Activated naive CD8-positive, alpha-beta T cell treated with anti-CD3 and anti-CD28 coated beads, Interleukin-2, amount 50 U/mL, for 24 hours (primary cell): ENCODE measurements around the gene SWAP70.

ENCODE experiments used
- ATAC-seq: fragments of 150-1000 bp; cut with Tn5 transposase; one replicate; pipeline ENCODE4 v1.10.0; 2021
- DNase-seq: peaks from one replicate; pipeline ENCODE4 v3.0.0; 2021
- H3K27ac Mint-ChIP-seq: one replicate; pipeline ENCODE4 v1.8.0; 2021; ENCODE audit warnings: mild to moderate bottlenecking, mixed read lengths
- H3K27me3 Mint-ChIP-seq: one replicate; pipeline ENCODE4 v1.8.0; 2021; ENCODE audit warnings: mixed read lengths
- H3K36me3 Mint-ChIP-seq: one replicate; pipeline ENCODE4 v1.8.0; 2021; ENCODE audit warnings: low read depth, mixed read lengths
- H3K4me1 Mint-ChIP-seq: one replicate; pipeline ENCODE4 v1.8.0; 2021; ENCODE audit warnings: mixed read lengths
- H3K4me3 Mint-ChIP-seq: one replicate; pipeline ENCODE4 v1.8.0; 2021; ENCODE audit warnings: mild to moderate bottlenecking, moderate library complexity, mixed read lengths
- H3K9me3 Mint-ChIP-seq: one replicate; pipeline ENCODE4 v1.8.0; 2021; ENCODE audit warnings: mixed read lengths

SWAP70 gene

GRCh38 chr11:9754010-9754471, 90.2 kb downstream of the SWAP70 start:
- H3K9me3 Mint-ChIP-seq: no peaks in the 10 kb centered on the region
- no peaks in the 10 kb centered on the region for H3K27me3 Mint-ChIP-seq
- H3K27ac Mint-ChIP-seq: no peak overlapping the region
- H3K4me1 Mint-ChIP-seq: peaks cover 44% of the 10 kb centered on the region
- H3K36me3 Mint-ChIP-seq: peaks cover 4% of the 10 kb centered on the region
- DNase-seq: no peak
- no peak for ATAC-seq
- H3K4me3 Mint-ChIP-seq: no peak overlapping the region

- DNase-seq (no peak), ATAC-seq (no peak)
- Mint-ChIP-seq H3K36me3 (peaks cover 1% of the 10 kb centered on the region), H3K9me3 (no peaks in the 10 kb centered on the region), H3K4me1 (peaks cover 60% of the 10 kb centered on the region), H3K27ac (peak overlapping the region; percentile 56), H3K4me3 (no peak overlapping the region), H3K27me3 (no peaks in the 10 kb centered on the region)
Observed at GRCh38 chr11:9755561-9756185, 91.8 kb downstream of the SWAP70 start.

GRCh38 chr11:9756461-9756860, 92.6 kb downstream of the SWAP70 start:
- ATAC-seq: no peak
- DNase-seq: no peak
- H3K27ac Mint-ChIP-seq: peak overlapping the region; percentile 34
- no peaks in the 10 kb centered on the region for H3K9me3 Mint-ChIP-seq
- no peak overlapping the region for H3K4me3 Mint-ChIP-seq
- peaks cover 1% of the 10 kb centered on the region for H3K36me3 Mint-ChIP-seq
- H3K27me3 Mint-ChIP-seq: no peaks in the 10 kb centered on the region
- peaks cover 65% of the 10 kb centered on the region for H3K4me1 Mint-ChIP-seq

- H3K36me3 Mint-ChIP-seq: peaks cover 1% of the 10 kb centered on the region
- H3K27me3 Mint-ChIP-seq: no peaks in the 10 kb centered on the region
- DNase-seq: no peak
- no peak overlapping the region for H3K27ac Mint-ChIP-seq
- H3K4me1 Mint-ChIP-seq: peaks cover 70% of the 10 kb centered on the region
- no peak overlapping the region for H3K4me3 Mint-ChIP-seq
- H3K9me3 Mint-ChIP-seq: no peaks in the 10 kb centered on the region
- ATAC-seq: no peak
Observed at GRCh38 chr11:9756878-9757277, 93.0 kb downstream of the SWAP70 start.

GRCh38 chr11:9757809-9758636, 94.1 kb downstream of the SWAP70 start:
- H3K4me3 Mint-ChIP-seq: peak overlapping the region; percentile 85
- no peaks in the 10 kb centered on the region for H3K27me3 Mint-ChIP-seq
- DNase-seq (peak; percentile 95), ATAC-seq (peak; percentile 51)
- H3K36me3 Mint-ChIP-seq: peaks cover 5% of the 10 kb centered on the region
- H3K27ac Mint-ChIP-seq: peak overlapping the region; percentile 94
- no peaks in the 10 kb centered on the region for H3K9me3 Mint-ChIP-seq
- peaks cover 66% of the 10 kb centered on the region for H3K4me1 Mint-ChIP-seq

GRCh38 chr11:9758637-9759518, 95.0 kb downstream of the SWAP70 start:
- Mint-ChIP-seq H3K27me3 (no peaks in the 10 kb centered on the region), H3K4me1 (peaks cover 59% of the 10 kb centered on the region), H3K36me3 (peaks cover 5% of the 10 kb centered on the region), H3K27ac (peak overlapping the region; percentile 99), H3K4me3 (peak overlapping the region; percentile 85), H3K9me3 (no peaks in the 10 kb centered on the region)
- peak; percentile 71 for DNase-seq
- peak; percentile 26 for ATAC-seq

- no peaks in the 10 kb centered on the region for H3K27me3 Mint-ChIP-seq
- peak overlapping the region; percentile 85 for H3K4me3 Mint-ChIP-seq
- peak; percentile 89 for DNase-seq
- H3K4me1 Mint-ChIP-seq: peaks cover 55% of the 10 kb centered on the region
- no peaks in the 10 kb centered on the region for H3K9me3 Mint-ChIP-seq
- H3K36me3 Mint-ChIP-seq: peaks cover 9% of the 10 kb centered on the region
- ATAC-seq: peak; percentile 88
- peak overlapping the region; percentile 99 for H3K27ac Mint-ChIP-seq
Observed at GRCh38 chr11:9759519-9760192, 95.8 kb downstream of the SWAP70 start.

- H3K27ac Mint-ChIP-seq: peak overlapping the region; percentile 99
- peaks cover 9% of the 10 kb centered on the region for H3K36me3 Mint-ChIP-seq
- peaks cover 56% of the 10 kb centered on the region for H3K4me1 Mint-ChIP-seq
- H3K9me3 Mint-ChIP-seq: no peaks in the 10 kb centered on the region
- no peak for DNase-seq
- H3K4me3 Mint-ChIP-seq: peak overlapping the region; percentile 85
- H3K27me3 Mint-ChIP-seq: no peaks in the 10 kb centered on the region
- ATAC-seq: no peak
Observed at GRCh38 chr11:9760193-9760575, 96.3 kb downstream of the SWAP70 start.

- H3K36me3 Mint-ChIP-seq: peaks cover 9% of the 10 kb centered on the region
- no peaks in the 10 kb centered on the region for H3K27me3 Mint-ChIP-seq
- H3K4me3 Mint-ChIP-seq: no peak overlapping the region
- H3K4me1 Mint-ChIP-seq: peaks cover 51% of the 10 kb centered on the region
- H3K27ac Mint-ChIP-seq: peak overlapping the region; percentile 15
- ATAC-seq: no peak
- no peaks in the 10 kb centered on the region for H3K9me3 Mint-ChIP-seq
- no peak for DNase-seq
Observed at GRCh38 chr11:9761441-9761945, 97.6 kb downstream of the SWAP70 start.

GRCh38 chr11:9762531-9762930, 98.7 kb downstream of the SWAP70 start:
- Mint-ChIP-seq H3K36me3 (peaks cover 9% of the 10 kb centered on the region), H3K4me1 (peaks cover 43% of the 10 kb centered on the region), H3K9me3 (no peaks in the 10 kb centered on the region), H3K27ac (no peak overlapping the region), H3K4me3 (no peak overlapping the region), H3K27me3 (no peaks in the 10 kb centered on the region)
- ATAC-seq (no peak), DNase-seq (no peak)

- DNase-seq: no peak
- peaks cover 9% of the 10 kb centered on the region for H3K36me3 Mint-ChIP-seq
- peaks cover 39% of the 10 kb centered on the region for H3K4me1 Mint-ChIP-seq
- no peaks in the 10 kb centered on the region for H3K27me3 Mint-ChIP-seq
- ATAC-seq: no peak
- H3K4me3 Mint-ChIP-seq: no peak overlapping the region
- no peaks in the 10 kb centered on the region for H3K9me3 Mint-ChIP-seq
- H3K27ac Mint-ChIP-seq: no peak overlapping the region
Observed at GRCh38 chr11:9763301-9763700, 99.4 kb downstream of the SWAP70 start.

- H3K4me3 Mint-ChIP-seq: no peak overlapping the region
- DNase-seq: no peak
- no peak overlapping the region for H3K27ac Mint-ChIP-seq
Observed at GRCh38 chr11:9765320-9766101, 101.6 kb downstream of the SWAP70 start.

GRCh38 chr11:9769621-9770020, 105.7 kb downstream of the SWAP70 start:
- ATAC-seq: no peak
- peaks cover 3% of the 10 kb centered on the region for H3K36me3 Mint-ChIP-seq

More at GRCh38 chr11:9765320-9766101, 101.6 kb downstream of the SWAP70 start:
- Mint-ChIP-seq H3K9me3 (no peaks in the 10 kb centered on the region), H3K4me1 (peaks cover 21% of the 10 kb centered on the region), H3K36me3 (peaks cover 11% of the 10 kb centered on the region), H3K27me3 (no peaks in the 10 kb centered on the region)
- peak; percentile 35 for ATAC-seq

More at GRCh38 chr11:9769621-9770020, 105.7 kb downstream of the SWAP70 start:
- no peak for DNase-seq
- Mint-ChIP-seq H3K4me3 (no peak overlapping the region), H3K4me1 (peaks cover 5% of the 10 kb centered on the region), H3K27ac (no peak overlapping the region), H3K27me3 (no peaks in the 10 kb centered on the region), H3K9me3 (no peaks in the 10 kb centered on the region)
